Sigmoid colon (tissue), 4 donors: ENCODE results near the gene GRIK5.

ENCODE experiments used
- CTCF ChIP-seq, 4 experiments: fragments of 450-650 bp in 3 of 4; fragments of 200-600 bp in 1 of 4; IDR thresholded peaks; one replicate each; pipeline ENCODE4 v1.5.1; 2016 to 2019; ENCODE audit warnings: antibody characterized with exemption in 4 of 4, mild to moderate bottlenecking in 3 of 4, moderate library complexity in 2 of 4
- EP300 ChIP-seq, 4 donors: sonication (generic); formaldehyde crosslinking; IDR thresholded peaks; one replicate each; pipeline ENCODE4 v1.6.1; 2017; ENCODE audit warnings: antibody characterized with exemption in 4 of 4
- POLR2A ChIP-seq, 2 donors: fragments of 450-650 bp; IDR thresholded peaks; one replicate each; pipeline ENCODE4 v1.6.1; 2016; ENCODE audit warnings: antibody characterized with exemption in 2 of 2, mild to moderate bottlenecking in 2 of 2, moderate library complexity in 2 of 2
- POLR2AphosphoS5 ChIP-seq, 4 donors: sonication (generic); formaldehyde crosslinking; IDR thresholded peaks; one replicate each; pipeline ENCODE4 v1.6.1; 2017; ENCODE audit warnings: antibody characterized with exemption in 4 of 4

- TF ChIP-seq CTCF (IDR thresholded peaks at IDR 0.05) (no peak), POLR2AphosphoS5 (IDR thresholded peaks at IDR 0.05) (no peak), POLR2A (IDR thresholded peaks at IDR 0.05) (no peak), EP300 (IDR thresholded peaks at IDR 0.05) (no peak)
These were observed 66.3 kb downstream of the GRIK5 start for GRCh38 chr19:42003506-42004294.
